Lower leg skin (tissue), 4 donors: ENCODE results near the gene NR5A2. TPM values are rescaled to one million over a fixed set of nuclear protein-coding genes. Genes with fewer than 3 reads are reported as not detected.

Experiments used
- DNase-seq, 2 donors: peaks; one replicate each; pipeline ENCODE4 v3.0.0-alpha.2; 2019; ENCODE audit warnings: low spot score in 2 of 2
- H3K4me3 ChIP-seq: fragments of 200-600 bp; sonication (generic); 2 replicates; pipeline ENCODE4 v1.5.1; 2017; ENCODE audit warnings: mild to moderate bottlenecking, low read depth; ENCODE audit not compliant: poor library complexity, severe bottlenecking
- POLR2A ChIP-seq, 2 donors: fragments of 450-650 bp; IDR thresholded peaks; one replicate each; pipeline ENCODE4 v1.6.1; 2016 to 2017; ENCODE audit warnings: antibody characterized with exemption in 2 of 2, mild to moderate bottlenecking in 1 of 2, moderate library complexity in 1 of 2
- WGBS, 2 donors: methylation state at CpG; one replicate each; pipeline ENCODE4 v1.1.5; 2018; 5-methylcytosine and 5-hydroxymethylcytosine counted together
- intact Hi-C: fragments of 100-400 bp; cut with DNase I; formaldehyde crosslinking; loops from one replicate; pipeline ENCODE4 v1.15.0; 2023; ENCODE audit warnings: low total_unique reads
- total RNA-seq, 4 donors: library from RNA; depleted of rRNA; stranded (reverse); fragments of >200 nt; gene quantifications; one replicate each; pipeline ENCODE4 v1.1.0, GENCODE V29; 2016
- TF ChIP-seq, protein P1 (sequence below), 3 donors: fragments of 450-650 bp; IDR thresholded peaks; one replicate each; pipeline ENCODE4 v1.5.1; 2016; ENCODE audit warnings: antibody characterized with exemption in 3 of 3, mild to moderate bottlenecking in 3 of 3, moderate library complexity in 2 of 3

The NR5A2 gene
- total RNA-seq, 4 donors from 2014 or later, result 0.59 to 2.4 (median 1.2) TPM

DNA sequence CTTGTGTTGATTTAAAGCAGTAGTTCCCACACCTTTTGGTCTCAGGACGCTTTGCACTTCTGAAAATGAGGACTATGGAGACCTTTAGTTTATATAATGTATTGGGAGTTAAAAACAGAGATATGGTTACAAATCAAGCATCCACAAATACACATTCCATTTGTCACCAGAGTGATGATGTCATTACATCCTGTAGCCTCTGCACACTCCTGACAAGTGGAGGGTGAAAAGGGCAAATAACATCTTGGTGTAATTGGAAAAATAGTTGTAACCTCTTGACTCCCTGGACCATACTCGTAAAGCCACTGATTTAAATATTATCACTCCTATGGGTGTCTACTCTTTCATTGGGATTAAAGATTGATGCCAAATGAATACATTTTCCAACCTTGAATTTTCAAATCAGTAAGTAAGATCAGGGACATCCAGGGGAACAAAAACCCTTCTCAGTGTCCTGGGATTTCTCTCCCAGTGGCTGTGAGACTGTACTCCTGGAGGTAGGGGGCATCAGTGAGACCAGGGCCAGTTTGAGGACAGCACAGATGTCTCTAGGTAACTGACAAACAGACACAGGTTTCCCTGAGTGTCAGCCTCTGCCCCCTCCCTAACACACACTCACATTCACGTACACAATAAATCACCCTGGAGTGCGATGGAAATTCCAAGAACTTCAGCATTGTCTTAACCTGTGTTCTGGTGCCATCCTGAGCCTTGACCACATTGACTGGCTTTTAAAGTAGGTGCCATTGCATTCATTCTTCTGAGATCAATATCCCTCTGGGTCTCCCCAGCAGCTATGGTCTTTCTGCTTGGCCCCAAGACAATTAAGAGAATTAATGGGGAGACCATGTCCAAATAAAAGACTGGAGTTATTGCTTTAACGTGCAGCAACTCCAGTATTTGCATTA is 63.0 kb downstream of the NR5A2 start:
- no peak overlapping the region for H3K4me3 ChIP-seq
- DNase-seq, result no peak
- 50 to 61% methylated on average over 5 of the region's 5 CpGs for whole genome bisulfite sequencing, 2 donors
- TF ChIP-seq, protein P1, sequence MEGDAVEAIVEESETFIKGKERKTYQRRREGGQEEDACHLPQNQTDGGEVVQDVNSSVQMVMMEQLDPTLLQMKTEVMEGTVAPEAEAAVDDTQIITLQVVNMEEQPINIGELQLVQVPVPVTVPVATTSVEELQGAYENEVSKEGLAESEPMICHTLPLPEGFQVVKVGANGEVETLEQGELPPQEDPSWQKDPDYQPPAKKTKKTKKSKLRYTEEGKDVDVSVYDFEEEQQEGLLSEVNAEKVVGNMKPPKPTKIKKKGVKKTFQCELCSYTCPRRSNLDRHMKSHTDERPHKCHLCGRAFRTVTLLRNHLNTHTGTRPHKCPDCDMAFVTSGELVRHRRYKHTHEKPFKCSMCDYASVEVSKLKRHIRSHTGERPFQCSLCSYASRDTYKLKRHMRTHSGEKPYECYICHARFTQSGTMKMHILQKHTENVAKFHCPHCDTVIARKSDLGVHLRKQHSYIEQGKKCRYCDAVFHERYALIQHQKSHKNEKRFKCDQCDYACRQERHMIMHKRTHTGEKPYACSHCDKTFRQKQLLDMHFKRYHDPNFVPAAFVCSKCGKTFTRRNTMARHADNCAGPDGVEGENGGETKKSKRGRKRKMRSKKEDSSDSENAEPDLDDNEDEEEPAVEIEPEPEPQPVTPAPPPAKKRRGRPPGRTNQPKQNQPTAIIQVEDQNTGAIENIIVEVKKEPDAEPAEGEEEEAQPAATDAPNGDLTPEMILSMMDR (IDR thresholded peaks at IDR 0.05), result no peak
- TF ChIP-seq POLR2A (IDR thresholded peaks at IDR 0.05), result no peak
- intact Hi-C loops, result no loop called here

DNA sequence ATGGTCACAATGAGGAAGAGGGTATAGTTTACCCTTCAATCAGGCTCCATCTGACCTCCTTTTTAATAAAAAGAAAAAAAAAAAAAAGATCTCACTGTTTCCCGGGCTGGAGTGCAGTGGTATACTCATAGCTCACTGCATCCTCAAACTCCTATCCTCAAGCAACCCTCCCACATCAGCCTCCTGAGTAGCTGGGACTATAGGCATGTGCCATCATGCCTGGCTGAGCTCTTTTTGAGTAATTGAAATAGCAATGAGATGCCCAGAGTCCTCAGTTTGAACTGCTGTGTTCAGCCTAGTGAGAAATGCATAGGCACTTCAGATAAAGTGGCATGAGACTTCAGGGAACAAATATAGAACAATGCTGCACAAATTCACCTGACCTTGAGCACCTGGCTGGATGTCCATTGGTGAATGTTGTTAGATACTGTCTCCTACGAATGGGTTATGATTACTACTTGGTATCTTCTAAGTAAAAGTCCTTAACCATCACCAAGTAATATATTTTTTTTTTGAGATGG is 67.6 kb downstream of the NR5A2 start:
- 67 to 68% methylated on average over 2 of the region's 2 CpGs for WGBS, 2 donors
- intact Hi-C loops, result no loop called here
- TF ChIP-seq POLR2A (IDR thresholded peaks at IDR 0.05), result no peak
- TF ChIP-seq, protein P1 (IDR thresholded peaks at IDR 0.05), result no peak
- no peak for DNase-seq
- H3K4me3 ChIP-seq, result no peak overlapping the region

GRCh38 chr1:200096774-200097173 is 69.3 kb downstream of the NR5A2 start:
- 91 to 92% methylated on average over 3 of the region's 3 CpGs for WGBS, 2 donors
- DNase-seq, result no peak
- TF ChIP-seq POLR2A (IDR thresholded peaks at IDR 0.05), result no peak
- TF ChIP-seq, protein P1 (IDR thresholded peaks at IDR 0.05), result no peak
- H3K4me3 ChIP-seq, result no peak overlapping the region
- intact Hi-C loops, result no loop called here

- H3K4me3 ChIP-seq, result no peak overlapping the region
- TF ChIP-seq POLR2A (IDR thresholded peaks at IDR 0.05), result no peak
- TF ChIP-seq, protein P1 (IDR thresholded peaks at IDR 0.05), result no peak
- 60 to 69% methylated on average over 3 of the region's 3 CpGs for WGBS, 2 donors
- DNase-seq, result no peak
- intact Hi-C loops, result no loop called here
Observed at GRCh38 chr1:200099040-200099439, 71.5 kb downstream of the NR5A2 start.

DNA sequence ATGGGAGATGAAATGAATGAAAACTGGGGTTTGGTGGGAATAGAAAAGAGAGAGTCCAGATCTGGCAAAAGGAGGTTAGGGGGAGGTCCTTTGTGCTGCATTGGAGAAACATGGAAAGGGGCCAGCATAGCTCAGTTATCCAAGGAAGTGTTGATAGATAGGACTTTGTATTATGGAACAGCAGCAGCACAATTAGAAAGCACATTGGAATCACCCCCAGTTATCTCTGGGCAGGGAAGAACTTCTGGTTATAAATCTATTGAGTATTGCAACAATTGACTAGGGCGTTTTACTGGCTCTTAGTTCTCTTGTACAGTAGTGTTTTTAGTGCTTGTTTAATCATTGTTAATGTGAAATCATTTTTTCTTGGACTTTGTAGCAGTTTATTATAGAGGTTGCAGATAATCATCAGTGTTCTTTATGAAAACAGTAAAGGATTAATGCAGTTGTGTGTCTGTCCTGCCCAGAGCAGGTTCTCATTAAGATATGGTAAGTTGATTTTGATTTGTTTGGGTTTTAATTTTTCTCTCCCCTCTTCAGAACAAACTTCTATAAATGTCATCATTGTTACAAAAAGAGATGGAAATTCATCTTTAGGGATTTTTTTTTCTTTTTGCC is 76.6 kb downstream of the NR5A2 start:
- WGBS, 2 donors, result 39 to 53% methylated on average over 1 of the region's 1 CpG
- intact Hi-C loops, result no loop called here
- no peak for TF ChIP-seq POLR2A (IDR thresholded peaks at IDR 0.05)
- TF ChIP-seq, protein P1 (IDR thresholded peaks at IDR 0.05), result no peak
- no peak overlapping the region for H3K4me3 ChIP-seq
- DNase-seq, result no peak
